IgD-negative memory B cell (primary cell): ENCODE data around the gene MEAK7. TPM values are rescaled to one million over a fixed set of nuclear protein-coding genes. Genes with fewer than 3 reads are reported as not detected.
"Not testable (repeated sequence)": the region's sequence is repeated elsewhere in the genome, so short reads cannot be mapped to it uniquely, and the experiment has no call there.

Source experiments
- H3K27ac Mint-ChIP-seq, 3 donors: one replicate each; pipeline ENCODE4 v1.8.0; 2020 to 2022; ENCODE audit warnings: mild to moderate bottlenecking in 3 of 3, mixed read lengths in 3 of 3, moderate library complexity in 1 of 3
- H3K27me3 Mint-ChIP-seq: one replicate; pipeline ENCODE4 v1.8.0; 2021; ENCODE audit warnings: mixed read lengths
- H3K36me3 Mint-ChIP-seq: one replicate; pipeline ENCODE4 v1.8.0; 2020; ENCODE audit warnings: mild to moderate bottlenecking, mixed read lengths
- H3K4me1 Mint-ChIP-seq, 3 donors: one replicate each; pipeline ENCODE4 v1.8.0; 2020 to 2022; ENCODE audit warnings: mixed read lengths in 3 of 3, mild to moderate bottlenecking in 1 of 3
- H3K4me3 Mint-ChIP-seq, 4 donors: one replicate each; pipeline ENCODE4 v1.8.0; 2020 to 2022; ENCODE audit warnings: mild to moderate bottlenecking in 4 of 4, mixed read lengths in 4 of 4, moderate library complexity in 3 of 4
- H3K9me3 Mint-ChIP-seq, 3 donors: one replicate each; pipeline ENCODE4 v1.8.0; 2020 to 2021; ENCODE audit warnings: mixed read lengths in 3 of 3, mild to moderate bottlenecking in 1 of 3
- polyA plus RNA-seq: library from polyadenylated mRNA; unstranded; fragments of 300-500 nt; fragmentation: Illumina TruSeq; gene quantifications from one replicate; pipeline ENCODE4 v1.2.3, GENCODE V29; 2021

Gene MEAK7
- polyA plus RNA-seq, 1 donor from 2014 or later, result 8.2 TPM

DNA sequence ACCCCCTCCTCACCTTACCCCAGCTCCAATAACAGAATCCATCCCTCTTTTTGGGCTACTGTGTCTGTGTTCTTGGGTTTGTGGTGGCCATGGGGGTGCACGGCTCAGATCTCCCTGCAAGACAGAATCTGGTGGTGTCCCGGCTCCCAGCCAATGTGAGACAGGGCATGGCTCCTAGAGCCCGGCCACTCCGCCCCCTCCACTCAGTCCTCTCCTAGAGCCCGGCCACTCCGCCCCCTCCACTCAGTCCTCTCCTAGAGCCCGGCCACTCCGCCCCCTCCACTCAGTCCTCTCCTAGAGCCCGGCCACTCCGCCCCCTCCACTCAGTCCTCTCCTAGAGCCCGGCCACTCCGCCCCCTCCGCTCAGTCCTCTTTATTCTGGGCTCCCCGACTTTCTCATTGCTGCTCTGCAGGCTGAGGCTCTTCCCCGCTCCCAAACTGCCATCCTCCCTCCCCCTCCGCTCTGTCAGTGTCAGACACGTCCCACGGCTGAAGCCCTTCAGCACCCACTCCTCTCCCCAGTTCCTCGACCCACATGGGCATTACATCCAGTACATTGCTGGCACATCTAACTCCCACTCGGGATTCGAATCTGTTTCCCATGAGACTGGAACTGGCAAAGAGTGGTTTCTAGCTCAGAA lies 20.6 kb upstream of the MEAK7 start:
- H3K27ac Mint-ChIP-seq, H3K4me3 Mint-ChIP-seq: not testable (repeated sequence)
- H3K9me3 Mint-ChIP-seq, result peaks cover 0 to 10% (median 0%) of the 10 kb centered on the region in 3 donors

DNA sequence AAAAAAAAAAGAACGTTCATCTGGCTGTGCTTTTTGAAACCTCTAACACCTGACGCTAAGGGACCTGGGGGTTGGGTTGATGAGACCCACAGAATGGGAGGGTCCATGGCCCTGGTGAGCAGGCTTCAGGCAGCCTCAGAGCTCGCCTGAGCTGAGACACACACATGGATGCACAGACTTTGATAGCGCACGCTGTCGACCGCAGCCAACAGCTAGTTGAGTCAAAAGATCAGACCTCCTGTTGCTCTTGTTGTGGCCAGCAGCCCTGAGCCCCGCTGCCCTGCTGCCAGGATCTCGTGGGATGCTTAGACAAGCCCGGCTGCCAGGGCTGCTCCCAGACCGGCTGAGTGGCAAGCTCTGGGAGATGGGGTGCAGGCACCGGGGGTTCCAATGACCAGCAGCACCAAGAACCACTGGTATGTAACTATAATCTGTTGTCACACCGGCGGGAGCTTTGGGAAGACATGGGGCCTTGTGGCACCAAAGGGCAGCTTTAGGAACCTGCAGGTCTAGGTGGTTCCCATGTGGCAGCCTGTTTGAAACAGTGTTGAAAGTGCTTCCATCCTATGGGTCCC lies 20.0 kb upstream of the MEAK7 start:
- peaks cover 2% of the 10 kb centered on the region for H3K27me3 Mint-ChIP-seq
- no peak overlapping the region for H3K27ac Mint-ChIP-seq
- H3K4me3 Mint-ChIP-seq, result no peak overlapping the region
- H3K36me3 Mint-ChIP-seq, result peaks cover 2% of the 10 kb centered on the region
- peaks cover 0 to 6% (median 2%) of the 10 kb centered on the region in 3 donors for H3K4me1 Mint-ChIP-seq
- H3K9me3 Mint-ChIP-seq, result peaks cover 0 to 5% (median 0%) of the 10 kb centered on the region in 3 donors

More for the DNA sequence above, 20.6 kb upstream of the MEAK7 start:
- not testable (repeated sequence) for H3K36me3 Mint-ChIP-seq, H3K27me3 Mint-ChIP-seq, H3K4me1 Mint-ChIP-seq

DNA sequence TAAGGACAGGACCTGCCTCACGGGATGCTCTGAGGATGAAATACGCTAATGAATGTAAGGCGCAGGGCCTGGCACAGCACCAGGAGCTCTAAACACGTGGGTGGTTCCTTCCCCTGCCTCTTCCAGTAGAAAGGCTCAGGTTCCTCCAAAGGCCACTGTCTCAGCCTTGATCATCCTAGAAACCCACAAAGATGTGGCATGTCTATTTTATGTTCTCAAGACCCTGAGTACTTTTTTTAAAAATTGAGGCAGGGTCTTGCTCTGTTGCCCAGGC lies 17.0 kb upstream of the MEAK7 start:
- Mint-ChIP-seq H3K27me3 (no peaks in the 10 kb centered on the region), H3K27ac (no peak overlapping the region), H3K4me1 (peaks cover 0 to 6% (median 2%) of the 10 kb centered on the region in 3 donors), H3K9me3 (no peaks in the 10 kb centered on the region), H3K4me3 (no peak overlapping the region), H3K36me3 (no peaks in the 10 kb centered on the region)

DNA sequence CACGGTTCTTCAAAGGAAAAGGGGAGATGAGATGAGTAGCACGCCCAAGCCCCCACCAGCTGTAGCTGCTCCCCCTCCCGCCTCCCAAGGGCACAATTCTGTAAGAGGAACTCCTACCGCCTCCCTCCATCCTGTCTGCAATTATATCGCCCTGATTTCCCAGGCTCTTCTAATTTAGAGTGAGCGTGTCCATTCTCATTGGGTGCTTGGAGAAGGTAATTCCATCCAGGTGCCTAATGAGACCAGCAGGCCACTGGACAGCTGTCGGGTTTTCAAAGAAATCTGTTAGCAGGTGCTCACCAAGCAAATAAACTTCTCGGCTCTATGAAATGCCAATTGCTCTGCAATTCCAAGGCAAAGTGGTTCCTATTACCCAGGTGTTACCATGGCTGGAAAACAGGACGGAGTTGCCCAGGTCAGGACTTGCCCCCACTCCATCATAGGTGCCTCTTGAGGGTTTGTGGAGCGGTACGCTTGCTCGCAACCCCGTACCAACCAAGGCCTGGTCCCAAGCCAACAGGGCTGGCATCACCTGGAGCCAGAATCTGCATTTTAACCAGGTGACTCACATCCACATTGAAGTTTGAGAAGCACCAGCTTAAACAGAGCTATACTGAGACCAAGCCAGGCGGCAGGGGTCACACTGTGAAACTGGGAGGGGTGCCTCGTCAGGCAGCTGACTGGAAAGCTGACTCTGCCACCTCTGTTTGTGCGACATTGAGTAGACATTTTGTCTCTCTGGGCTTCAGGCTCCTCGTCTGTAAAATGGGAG lies 16.5 kb upstream of the MEAK7 start:
- no peak overlapping the region for H3K4me3 Mint-ChIP-seq
- no peak overlapping the region for H3K27ac Mint-ChIP-seq
- H3K9me3 Mint-ChIP-seq, result no peaks in the 10 kb centered on the region
- no peaks in the 10 kb centered on the region for H3K36me3 Mint-ChIP-seq
- no peaks in the 10 kb centered on the region for H3K27me3 Mint-ChIP-seq
- H3K4me1 Mint-ChIP-seq, result peaks cover 0 to 6% (median 2%) of the 10 kb centered on the region in 3 donors

DNA sequence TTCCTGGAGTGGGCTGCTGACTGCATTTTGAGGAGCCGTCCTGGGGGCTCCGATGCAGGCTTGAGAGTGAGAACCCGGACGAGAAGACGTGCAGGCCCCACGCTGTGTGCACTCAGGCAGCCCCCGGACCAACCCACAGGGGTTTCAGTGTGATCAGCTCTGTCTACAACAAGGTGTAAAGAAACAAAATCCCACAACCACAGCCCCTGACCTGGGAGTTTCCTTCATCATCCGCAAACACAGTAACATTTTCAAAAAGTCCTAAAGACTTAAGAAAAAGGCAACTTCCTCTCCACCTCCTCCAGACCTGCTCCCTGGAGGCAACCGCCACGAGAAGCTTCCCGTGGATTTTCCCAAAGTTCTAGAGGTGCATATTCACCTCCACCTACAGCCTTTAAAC lies 15.4 kb upstream of the MEAK7 start:
- H3K27ac Mint-ChIP-seq, result peak overlapping the region in 1 of 3 donors; percentile 29
- H3K27me3 Mint-ChIP-seq, result no peaks in the 10 kb centered on the region
- H3K4me3 Mint-ChIP-seq, result no peak overlapping the region
- peaks cover 1% of the 10 kb centered on the region for H3K36me3 Mint-ChIP-seq
- peaks cover 6 to 10% (median 10%) of the 10 kb centered on the region in 3 donors for H3K4me1 Mint-ChIP-seq
- no peaks in the 10 kb centered on the region for H3K9me3 Mint-ChIP-seq

DNA sequence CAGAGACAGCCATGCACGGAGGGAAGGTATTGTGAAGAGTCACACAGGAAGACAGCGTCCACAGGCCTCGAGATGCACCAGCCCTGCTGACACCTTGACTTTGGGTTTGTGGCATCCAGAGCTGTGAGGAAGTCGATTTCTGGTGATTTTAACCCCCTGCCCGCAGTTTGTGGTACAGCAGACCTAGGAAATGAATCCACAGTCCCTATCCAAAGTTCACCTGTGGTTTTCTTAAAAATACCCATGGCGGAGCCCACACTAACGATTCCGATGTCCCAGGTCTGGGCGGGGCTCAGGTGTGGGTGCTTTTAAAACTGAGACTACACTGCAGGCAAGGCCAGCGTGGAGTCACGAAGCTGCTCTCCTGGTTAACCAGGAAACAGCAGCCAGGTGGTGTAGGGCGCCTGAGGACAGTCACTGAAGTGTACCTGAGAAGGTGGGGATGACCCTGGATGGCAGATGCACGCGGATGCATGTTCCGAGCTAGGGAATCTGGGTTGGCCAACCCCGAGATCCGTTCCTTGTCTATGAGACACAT lies 14.4 kb upstream of the MEAK7 start:
- peaks cover 14 to 18% (median 14%) of the 10 kb centered on the region in 3 donors for H3K4me1 Mint-ChIP-seq
- H3K27ac Mint-ChIP-seq, result no peak overlapping the region
- H3K9me3 Mint-ChIP-seq, result no peaks in the 10 kb centered on the region
- H3K4me3 Mint-ChIP-seq, result peak overlapping the region in 1 of 4 donors; percentile 17
- no peaks in the 10 kb centered on the region for H3K27me3 Mint-ChIP-seq
- peaks cover 1% of the 10 kb centered on the region for H3K36me3 Mint-ChIP-seq

DNA sequence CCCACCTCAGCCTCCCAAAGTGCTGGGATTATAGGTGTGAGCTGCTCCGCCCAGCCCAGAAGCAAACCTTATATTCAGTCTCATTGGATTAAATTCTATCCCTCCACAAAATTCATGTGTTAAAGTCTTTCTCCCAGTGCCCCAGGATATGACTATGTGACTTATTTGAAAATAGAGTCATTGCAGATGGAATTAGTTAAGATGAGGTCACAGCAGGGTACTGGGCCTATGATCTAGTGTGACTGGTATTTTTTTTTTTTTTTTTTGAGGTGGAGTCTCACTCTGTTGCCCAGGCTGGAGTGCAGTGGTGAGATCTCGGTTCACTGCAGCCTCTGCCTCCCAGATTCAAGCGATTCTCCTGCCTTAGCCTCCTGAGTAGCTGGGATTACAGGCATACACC lies 13.8 kb upstream of the MEAK7 start:
- not testable (repeated sequence) for H3K4me3 Mint-ChIP-seq
- peak overlapping the region in 1 of 3 donors; percentile 48 for H3K27ac Mint-ChIP-seq

DNA sequence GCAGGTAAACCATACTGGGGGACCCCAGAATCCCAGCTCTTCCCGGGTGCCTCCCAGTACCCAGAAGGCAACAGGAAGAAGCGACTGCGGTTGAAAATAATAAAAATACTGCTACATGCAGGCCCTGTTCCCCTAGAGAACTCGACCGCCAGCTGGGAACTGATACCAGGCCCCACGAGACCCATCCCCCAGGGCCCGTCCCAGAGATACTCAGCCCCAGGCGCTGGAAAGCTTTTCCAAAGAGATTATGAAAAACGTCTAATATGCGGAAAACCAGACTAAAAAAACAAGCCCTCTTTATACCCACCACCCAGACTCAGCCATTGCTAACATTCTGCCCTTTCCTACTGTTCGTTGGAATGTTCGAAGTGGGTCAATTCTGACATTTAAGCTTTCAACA lies 12.9 kb upstream of the MEAK7 start:
- Mint-ChIP-seq H3K27me3 (no peaks in the 10 kb centered on the region), H3K4me1 (peaks cover 18 to 25% (median 20%) of the 10 kb centered on the region in 3 donors), H3K27ac (peak overlapping the region in 2 of 3 donors; percentile 48 to 78), H3K4me3 (no peak overlapping the region), H3K36me3 (peaks cover 1% of the 10 kb centered on the region), H3K9me3 (no peaks in the 10 kb centered on the region)

More for the DNA sequence above, 13.8 kb upstream of the MEAK7 start:
- not testable (repeated sequence) for H3K36me3 Mint-ChIP-seq, H3K27me3 Mint-ChIP-seq, H3K9me3 Mint-ChIP-seq
- peaks cover 16 to 23% (median 17%) of the 10 kb centered on the region in 3 donors for H3K4me1 Mint-ChIP-seq

DNA sequence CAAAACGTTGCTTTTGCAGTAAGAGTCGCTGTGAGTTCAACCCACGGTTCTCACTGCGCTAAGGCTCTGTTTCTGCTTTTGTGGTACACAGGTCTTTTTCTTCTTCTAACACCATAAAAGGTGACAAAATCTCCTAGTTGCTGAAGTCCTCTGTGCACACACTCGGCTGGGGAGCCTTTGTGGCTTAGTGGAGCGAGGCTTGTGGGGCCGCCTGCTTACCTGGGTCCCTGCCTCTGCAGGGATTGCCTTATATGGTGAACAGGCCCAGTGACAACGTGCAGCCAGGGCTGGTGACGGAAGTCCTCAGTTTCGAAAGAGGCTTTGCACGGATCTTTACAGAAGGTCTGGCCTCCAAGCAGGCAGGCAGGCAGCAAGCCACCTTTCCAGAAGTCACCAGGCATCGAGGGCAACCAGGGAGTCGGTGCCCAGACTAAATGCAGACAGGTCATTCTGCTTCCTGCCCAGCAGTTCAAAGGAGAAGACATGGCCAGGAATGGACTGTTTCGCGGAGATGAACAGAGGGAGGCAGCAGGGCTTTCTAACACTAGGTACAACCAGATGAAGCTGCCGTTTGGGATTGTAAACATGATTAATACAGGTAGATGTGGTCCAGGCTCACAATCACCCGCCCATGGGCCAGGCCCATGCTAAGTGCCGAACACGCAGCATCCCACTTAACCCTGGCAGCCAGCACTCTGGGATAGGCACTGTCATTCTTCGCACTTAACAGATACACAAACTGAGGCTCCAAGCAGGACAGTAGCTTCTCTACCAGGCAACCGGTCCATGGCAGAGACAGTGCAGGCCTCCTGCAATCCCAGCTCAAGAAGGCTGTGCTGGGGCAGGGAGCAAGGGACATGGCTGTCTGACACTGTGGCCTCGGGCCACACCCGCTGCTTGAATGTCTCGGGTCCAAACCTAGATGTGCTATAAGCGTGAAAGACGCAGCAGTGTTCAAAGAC lies 10.7 kb upstream of the MEAK7 start:
- no peaks in the 10 kb centered on the region for H3K27me3 Mint-ChIP-seq
- H3K4me3 Mint-ChIP-seq, result peak overlapping the region; percentile 12 to 80 (median 58)
- H3K36me3 Mint-ChIP-seq, result peaks cover 1% of the 10 kb centered on the region
- H3K4me1 Mint-ChIP-seq, result peaks cover 22 to 32% (median 31%) of the 10 kb centered on the region in 3 donors
- no peaks in the 10 kb centered on the region for H3K9me3 Mint-ChIP-seq
- peak overlapping the region; percentile 41 to 95 (median 90) for H3K27ac Mint-ChIP-seq

DNA sequence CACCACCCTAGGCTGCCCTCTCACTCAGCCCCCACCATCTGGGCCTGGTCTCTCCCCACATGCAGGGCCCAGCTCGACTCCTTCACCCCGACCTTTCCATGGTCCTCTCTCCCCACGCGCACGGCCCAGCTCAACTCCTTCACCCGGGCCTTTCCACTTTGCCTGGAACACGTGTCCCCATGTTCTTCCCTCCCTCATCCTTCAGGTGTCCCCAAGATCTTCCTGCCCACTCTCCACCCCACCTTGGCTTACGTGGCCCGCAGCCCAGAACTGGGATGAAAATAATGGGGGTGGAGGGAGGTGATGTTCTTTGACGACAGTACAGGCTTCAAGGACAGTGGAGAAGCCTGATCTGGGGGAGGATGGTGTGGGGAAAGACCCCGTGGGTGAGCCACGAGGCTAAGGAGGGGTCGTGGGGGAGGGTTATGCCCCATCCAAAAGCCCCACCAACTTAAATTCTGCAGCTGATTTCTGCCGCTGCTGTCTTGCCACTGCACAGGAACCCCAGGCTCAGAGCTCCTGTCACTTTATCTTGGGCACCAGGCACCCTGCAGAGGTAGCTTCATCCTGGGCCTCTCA lies 9.9 kb upstream of the MEAK7 start:
- H3K9me3 Mint-ChIP-seq, result no peaks in the 10 kb centered on the region
- peak overlapping the region; percentile 41 to 95 (median 90) for H3K27ac Mint-ChIP-seq
- peak overlapping the region in 3 of 4 donors; percentile 12 to 80 (median 75) for H3K4me3 Mint-ChIP-seq
- peaks cover 1% of the 10 kb centered on the region for H3K36me3 Mint-ChIP-seq
- no peaks in the 10 kb centered on the region for H3K27me3 Mint-ChIP-seq
- H3K4me1 Mint-ChIP-seq, result peaks cover 19 to 32% (median 31%) of the 10 kb centered on the region in 3 donors

DNA sequence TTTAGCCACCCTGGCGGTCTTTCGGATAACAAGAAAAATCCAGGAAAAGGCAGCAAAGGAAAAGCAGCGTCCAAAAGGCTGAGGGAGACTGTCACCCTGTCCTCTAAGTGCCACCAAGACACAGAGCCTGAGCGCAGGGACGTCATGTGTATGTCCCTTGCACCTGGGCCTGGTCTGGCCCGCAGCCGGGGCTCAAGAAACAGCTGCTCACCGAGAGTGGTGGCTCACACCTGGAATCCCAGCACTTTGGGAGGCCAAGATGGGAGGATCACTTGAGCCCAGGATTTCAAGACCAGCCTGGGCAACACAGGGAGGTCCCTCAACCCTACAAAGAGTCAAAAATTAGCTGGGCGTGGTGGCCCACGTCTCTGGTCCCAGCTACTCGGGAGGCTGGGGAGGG lies 9.2 kb upstream of the MEAK7 start:
- peaks cover 20 to 33% (median 31%) of the 10 kb centered on the region in 3 donors for H3K4me1 Mint-ChIP-seq
- peak overlapping the region; percentile 69 to 95 (median 90) for H3K27ac Mint-ChIP-seq
- peaks cover 1% of the 10 kb centered on the region for H3K36me3 Mint-ChIP-seq
- H3K4me3 Mint-ChIP-seq, result peak overlapping the region in 1 of 4 donors; percentile 75
- no peaks in the 10 kb centered on the region for H3K9me3 Mint-ChIP-seq
- no peaks in the 10 kb centered on the region for H3K27me3 Mint-ChIP-seq

DNA sequence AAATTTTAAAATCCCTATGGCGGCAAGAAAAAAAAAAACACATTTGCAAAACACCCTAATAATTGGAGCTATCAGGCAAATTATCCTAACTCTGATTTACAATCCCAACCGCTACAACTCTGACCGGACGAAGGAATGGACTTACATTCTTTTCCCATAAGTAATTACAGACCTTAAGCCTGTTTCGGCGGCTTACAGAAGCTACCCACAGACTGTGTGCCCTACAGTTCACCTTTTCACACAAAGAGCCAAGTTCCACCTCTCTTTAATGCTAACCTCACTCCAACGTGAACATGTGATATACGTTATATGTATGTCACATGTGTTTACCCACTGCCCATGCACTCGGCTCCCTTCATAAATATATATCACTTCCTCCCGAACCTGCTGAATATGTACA lies 8.7 kb upstream of the MEAK7 start:
- no peak overlapping the region for H3K4me3 Mint-ChIP-seq
- peak overlapping the region; percentile 69 to 95 (median 79) for H3K27ac Mint-ChIP-seq
- H3K9me3 Mint-ChIP-seq, result no peaks in the 10 kb centered on the region
- H3K27me3 Mint-ChIP-seq, result no peaks in the 10 kb centered on the region
- peaks cover 24 to 35% (median 34%) of the 10 kb centered on the region in 3 donors for H3K4me1 Mint-ChIP-seq
- H3K36me3 Mint-ChIP-seq, result peaks cover 1% of the 10 kb centered on the region

DNA sequence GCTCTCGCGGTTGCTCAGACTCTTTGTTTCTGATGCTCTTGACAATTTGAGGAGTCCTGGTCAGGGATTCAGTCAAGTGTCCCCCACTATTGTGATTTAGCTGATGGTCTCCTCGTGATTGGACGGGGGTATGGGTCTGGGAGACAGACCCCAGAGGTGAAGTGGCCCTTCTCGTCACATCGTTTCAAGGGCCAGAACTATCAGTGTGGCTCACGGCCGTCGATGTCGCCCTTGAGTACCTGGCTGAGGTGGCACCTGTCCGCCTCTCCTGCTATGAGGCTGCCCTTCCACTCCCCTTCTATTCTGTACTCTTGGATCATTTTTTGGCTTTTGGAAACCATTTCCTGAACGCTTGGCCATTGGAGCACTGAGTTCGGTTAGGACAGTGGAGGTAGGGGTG lies 7.4 kb upstream of the MEAK7 start:
- Mint-ChIP-seq H3K4me3 (peak overlapping the region in 1 of 4 donors; percentile 73), H3K9me3 (no peaks in the 10 kb centered on the region), H3K27me3 (no peaks in the 10 kb centered on the region), H3K36me3 (peaks cover 1% of the 10 kb centered on the region), H3K4me1 (peaks cover 30 to 46% (median 43%) of the 10 kb centered on the region in 3 donors), H3K27ac (peak overlapping the region; percentile 73 to 97 (median 81))

DNA sequence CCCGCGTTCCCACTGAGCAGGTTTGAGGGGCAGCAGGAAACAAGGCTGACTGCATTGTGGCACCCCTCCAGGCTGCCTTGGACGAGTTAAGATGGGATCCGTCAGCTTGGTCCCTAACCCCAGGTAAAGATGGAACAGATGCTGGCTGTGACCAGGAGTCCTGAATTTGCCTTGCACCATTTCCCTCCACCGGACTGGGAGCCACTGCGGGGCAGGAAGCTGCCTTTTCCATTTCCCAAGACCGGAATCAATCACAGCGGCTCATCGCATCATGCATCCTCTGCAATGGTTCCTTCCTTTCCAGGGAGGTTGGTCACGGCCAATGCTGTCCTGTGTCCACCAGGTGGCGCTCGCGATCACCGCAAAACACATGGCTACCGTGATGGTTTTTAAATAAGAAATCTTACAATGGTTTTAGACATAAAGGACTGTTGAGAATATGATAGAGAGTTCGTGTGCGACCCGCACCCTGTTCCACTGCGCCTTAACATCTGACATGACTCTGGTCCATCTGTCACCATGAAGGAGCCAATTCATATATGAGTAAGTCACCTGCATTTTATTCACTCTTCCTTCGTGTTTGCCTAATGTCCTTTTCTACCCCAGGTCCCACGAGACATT lies 6.8 kb upstream of the MEAK7 start:
- Mint-ChIP-seq H3K9me3 (no peaks in the 10 kb centered on the region), H3K4me1 (peaks cover 33 to 50% (median 47%) of the 10 kb centered on the region in 3 donors), H3K36me3 (peaks cover 1% of the 10 kb centered on the region), H3K27me3 (no peaks in the 10 kb centered on the region), H3K27ac (peak overlapping the region; percentile 73 to 97 (median 81)), H3K4me3 (peak overlapping the region; percentile 29 to 83 (median 71))
